Measurements from ENCODE around the gene MYL9. TPM values are rescaled to one million over a fixed set of nuclear protein-coding genes. Genes with fewer than 3 reads are reported as not detected.

The MYL9 gene
- total RNA-seq, 3 donors from 2014 or later (not counting 1 experiment from before 2014, with no cell fraction given): 2.7 to 13.5 (median 2.7) TPM

- no peaks in the 10 kb centered on the region for H3K4me1 ChIP-seq (ENCODE audit: control insufficient read depth, insufficient read depth, low read length)
- no peaks in the 10 kb centered on the region for H3K27me3 ChIP-seq (ENCODE audit: control insufficient read depth, insufficient read depth, low read length)
- peaks cover 0 to 12% of the 10 kb centered on the region in 2 donors for H3K4me1 Mint-ChIP-seq
- no peak for DNase-seq
- H3K4me3 Mint-ChIP-seq: no peak overlapping the region
- ATAC-seq: no peak
- intact Hi-C loops (cut with micrococcal nuclease): no loop called here
- no peak overlapping the region for H3K27ac Mint-ChIP-seq
- 95% methylated on average over 7 of the region's 8 CpGs for WGBS (ENCODE audit: insufficient coverage)
- H3K27ac ChIP-seq (ENCODE audit: low read length): no peak overlapping the region
- peaks cover 17% of the 10 kb centered on the region for H3K36me3 ChIP-seq (ENCODE audit: control insufficient read depth, insufficient read depth, low read length)
- H3K4me3 ChIP-seq (ENCODE audit: low read length): no peak overlapping the region
- no peaks in the 10 kb centered on the region for H3K9me3 Mint-ChIP-seq
- no peaks in the 10 kb centered on the region for H3K36me3 Mint-ChIP-seq
- TF ChIP-seq CTCF (IDR thresholded peaks at IDR 0.05): no peak
- no peaks in the 10 kb centered on the region for H3K27me3 Mint-ChIP-seq (ENCODE audit: low read depth in 2 of 2)
- no peaks in the 10 kb centered on the region for H3K9me3 ChIP-seq (ENCODE audit: control insufficient read depth, insufficient read depth, low read length)
These were observed 44.2 kb downstream of the MYL9 start for GRCh38 chr20:36585410-36586125.

- Histone ChIP-seq H3K27me3 (ENCODE audit: control insufficient read depth, insufficient read depth, low read length) (no peaks in the 10 kb centered on the region), H3K36me3 (ENCODE audit: control insufficient read depth, insufficient read depth, low read length) (peaks cover 11% of the 10 kb centered on the region), H3K9me3 (ENCODE audit: control insufficient read depth, insufficient read depth, low read length) (no peaks in the 10 kb centered on the region), H3K4me3 (ENCODE audit: low read length) (no peak overlapping the region), H3K4me1 (ENCODE audit: control insufficient read depth, insufficient read depth, low read length) (peaks cover 6% of the 10 kb centered on the region), H3K27ac (ENCODE audit: low read length) (no peak overlapping the region)
- 70% methylated on average over 3 of the region's 3 CpGs for WGBS (ENCODE audit: insufficient coverage)
- no peak for TF ChIP-seq CTCF (IDR thresholded peaks at IDR 0.05)
- Mint-ChIP-seq H3K36me3 (no peaks in the 10 kb centered on the region), H3K27ac (no peak overlapping the region), H3K9me3 (no peaks in the 10 kb centered on the region), H3K4me1 (peaks cover 0 to 12% of the 10 kb centered on the region in 2 donors), H3K4me3 (no peak overlapping the region), H3K27me3 (ENCODE audit: low read depth in 2 of 2) (no peaks in the 10 kb centered on the region)
- DNase-seq (no peak), ATAC-seq (peak in 2 of 3 donors; percentile 10)
- intact Hi-C loops (cut with micrococcal nuclease): no loop called here
These were observed 46.2 kb downstream of the MYL9 start for GRCh38 chr20:36587388-36588070.

GRCh38 chr20:36591281-36591680 lies 50.0 kb downstream of the MYL9 start:
- no peak for TF ChIP-seq CTCF (IDR thresholded peaks at IDR 0.05)
- intact Hi-C loops (cut with micrococcal nuclease): no loop called here
- Histone ChIP-seq H3K36me3 (ENCODE audit: control insufficient read depth, insufficient read depth, low read length) (peaks cover 3% of the 10 kb centered on the region), H3K4me3 (ENCODE audit: low read length) (no peak overlapping the region), H3K9me3 (ENCODE audit: control insufficient read depth, insufficient read depth, low read length) (no peaks in the 10 kb centered on the region), H3K27ac (ENCODE audit: low read length) (no peak overlapping the region), H3K27me3 (ENCODE audit: control insufficient read depth, insufficient read depth, low read length) (no peaks in the 10 kb centered on the region), H3K4me1 (ENCODE audit: control insufficient read depth, insufficient read depth, low read length) (peaks cover 32% of the 10 kb centered on the region)
- ATAC-seq (no peak), DNase-seq (no peak)
- Mint-ChIP-seq H3K27ac (no peak overlapping the region), H3K4me1 (peaks cover 10 to 26% of the 10 kb centered on the region in 2 donors), H3K4me3 (no peak overlapping the region), H3K9me3 (no peaks in the 10 kb centered on the region), H3K27me3 (ENCODE audit: low read depth in 2 of 2) (no peaks in the 10 kb centered on the region), H3K36me3 (no peaks in the 10 kb centered on the region)
- 97% methylated on average over 5 of the region's 5 CpGs for WGBS (ENCODE audit: insufficient coverage)
